ENCODE results near the gene GJB2.

The GJB2 gene

GRCh38 chr13:20141238-20142022, 51.3 kb downstream of the GJB2 start:
- no peak for DNase-seq (ENCODE audit: low spot score)

GRCh38 chr13:20140487-20140886, 52.3 kb downstream of the GJB2 start:
- no peak for DNase-seq (ENCODE audit: low spot score)

GRCh38 chr13:20137875-20138274, 54.9 kb downstream of the GJB2 start:
- no peak for DNase-seq (ENCODE audit: low spot score)

Data from globus pallidus (tissue), 1 donor.